Esophagus muscularis mucosa (tissue), 4 donors: ENCODE data around the gene TRIM45. TPM values are rescaled to one million over a fixed set of nuclear protein-coding genes. Genes with fewer than 3 reads are reported as not detected.
"Not testable (repeated sequence)": the region's sequence is repeated elsewhere in the genome, so short reads cannot be mapped to it uniquely, and the experiment has no call there.

Experiments
- DNase-seq: peaks from one replicate; pipeline ENCODE4 v3.0.0-alpha.2; 2017; ENCODE audit errors: extremely low spot score
- H3K27ac ChIP-seq, 4 donors: fragments of 200-600 bp; sonication (generic); replicated peaks in 1 of 4; 1 replicate in 3 of 4; 2 replicates in 1 of 4; pipeline ENCODE4 v1.5.1; 2016 to 2019; ENCODE audit warnings: mild to moderate bottlenecking in 1 of 4
- H3K27me3 ChIP-seq, 4 donors: fragments of 200-600 bp; sonication (generic); one replicate each; pipeline versions ENCODE4 v1.5.1 to v1.6.0; 2016 to 2019
- H3K36me3 ChIP-seq, 4 donors: fragments of 200-600 bp; sonication (generic); one replicate each; pipeline ENCODE4 v1.5.1; 2016 to 2019
- H3K4me1 ChIP-seq, 4 donors: fragments of 200-600 bp; sonication (generic); one replicate each; pipeline ENCODE4 v1.5.1; 2016 to 2019
- H3K4me3 ChIP-seq, 4 donors: fragments of 200-600 bp; sonication (generic); 1 replicate in 2 of 4; 2 replicates in 2 of 4; pipeline ENCODE4 v1.5.1; 2016 to 2019; ENCODE audit warnings: mild to moderate bottlenecking in 4 of 4, moderate library complexity in 1 of 4
- H3K9me3 ChIP-seq, 4 donors: fragments of 200-600 bp; sonication (generic); 1 replicate in 3 of 4; 2 replicates in 1 of 4; pipeline ENCODE4 v1.5.1; 2016 to 2019
- EP300 ChIP-seq: sonication (generic); formaldehyde crosslinking; IDR thresholded peaks from one replicate; pipeline ENCODE4 v1.6.1; 2017; ENCODE audit warnings: antibody characterized with exemption
- POLR2A ChIP-seq: fragments of 450-650 bp; IDR thresholded peaks from one replicate; pipeline ENCODE4 v1.6.1; 2017; ENCODE audit warnings: antibody characterized with exemption, moderate library complexity, mild to moderate bottlenecking, low read depth
- POLR2AphosphoS5 ChIP-seq, 2 donors: sonication (generic); formaldehyde crosslinking; IDR thresholded peaks; one replicate each; pipeline ENCODE4 v1.6.1; 2017; ENCODE audit warnings: antibody characterized with exemption in 2 of 2
- WGBS: methylation state at CpG from one replicate; pipeline ENCODE4 v1.1.5; 2018; 5-methylcytosine and 5-hydroxymethylcytosine counted together
- intact Hi-C: fragments of 100-400 bp; cut with DNase I; formaldehyde crosslinking; loops from one replicate; pipeline ENCODE4 v1.15.1; 2023
- total RNA-seq, 4 donors: library from RNA; depleted of rRNA; stranded (reverse); fragments of >200 nt; gene quantifications; one replicate each; pipeline versions ENCODE4 v1.1.0 to v1.2.1, GENCODE V29; 2016
- TF ChIP-seq, protein P1 (sequence below), 3 experiments: fragments of 200-600 bp in 2 of 3; fragments of 450-650 bp in 1 of 3; sonication (generic) in 2 of 3; IDR thresholded peaks; one replicate each; pipeline ENCODE4 v1.5.1; 2017 to 2019; ENCODE audit warnings: antibody characterized with exemption in 3 of 3, mild to moderate bottlenecking in 2 of 3, moderate library complexity in 1 of 3

Gene TRIM45
- total RNA-seq, 4 donors from 2014 or later = 1.4 to 5.4 (median 3.1) TPM

DNA sequence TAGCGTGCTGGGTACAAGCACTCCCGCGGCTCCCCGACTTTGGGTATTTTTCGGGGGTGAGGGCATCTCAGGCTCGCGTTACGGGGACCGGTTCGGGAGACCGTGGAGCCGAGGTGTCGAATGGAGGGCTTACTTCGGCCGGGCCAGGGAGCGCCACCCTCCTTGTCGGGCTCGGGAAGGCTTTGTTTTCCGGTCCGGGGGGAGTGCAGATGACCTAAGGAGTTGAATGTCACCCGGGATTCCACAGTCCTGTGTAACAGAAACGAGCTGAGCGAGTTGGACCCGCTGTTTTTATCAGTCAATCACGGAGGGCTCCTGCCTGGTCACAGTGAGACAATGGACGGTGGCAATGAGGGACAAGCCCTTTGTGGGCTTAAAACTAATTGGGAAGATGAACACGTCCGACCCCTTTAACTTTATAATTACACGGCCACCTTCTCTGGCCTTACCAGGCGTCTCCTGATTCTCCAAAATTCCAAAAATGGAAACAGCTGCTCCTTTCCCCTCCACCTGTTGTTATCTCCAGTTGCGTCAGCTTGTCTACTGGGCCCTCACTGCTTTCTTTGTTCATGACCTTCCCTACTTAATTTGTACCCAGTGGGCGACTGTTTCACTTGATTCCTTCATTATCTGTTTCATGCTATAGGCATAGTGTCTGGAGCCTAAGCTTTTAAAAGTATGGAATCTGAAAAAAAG, 929 bp upstream of the TRIM45 start:
- H3K27ac ChIP-seq = peak overlapping the region; percentile 83 to 89 (median 88)
- 63% methylated on average over 13 of the region's 32 CpGs for WGBS
- H3K4me3 ChIP-seq = peak overlapping the region; percentile 70 to 79 (median 74)
- H3K4me1 ChIP-seq = peaks cover 14 to 26% (median 21%) of the 10 kb centered on the region in 4 donors
- no peak for DNase-seq
- no peaks in the 10 kb centered on the region for H3K9me3 ChIP-seq
- peaks cover 0 to 9% (median 0%) of the 10 kb centered on the region in 4 donors for H3K36me3 ChIP-seq
- no peaks in the 10 kb centered on the region for H3K27me3 ChIP-seq
- intact Hi-C loops = loop anchor here (10.0 kb wide), 2 partner anchors 242 to 548 kb away; partner anchors contain the start of genes CD58 and MAN1A2
- no peak for TF ChIP-seq EP300
- no peak for TF ChIP-seq POLR2AphosphoS5 (IDR thresholded peaks at IDR 0.05)
- no peak for TF ChIP-seq POLR2A
- TF ChIP-seq, protein P1, sequence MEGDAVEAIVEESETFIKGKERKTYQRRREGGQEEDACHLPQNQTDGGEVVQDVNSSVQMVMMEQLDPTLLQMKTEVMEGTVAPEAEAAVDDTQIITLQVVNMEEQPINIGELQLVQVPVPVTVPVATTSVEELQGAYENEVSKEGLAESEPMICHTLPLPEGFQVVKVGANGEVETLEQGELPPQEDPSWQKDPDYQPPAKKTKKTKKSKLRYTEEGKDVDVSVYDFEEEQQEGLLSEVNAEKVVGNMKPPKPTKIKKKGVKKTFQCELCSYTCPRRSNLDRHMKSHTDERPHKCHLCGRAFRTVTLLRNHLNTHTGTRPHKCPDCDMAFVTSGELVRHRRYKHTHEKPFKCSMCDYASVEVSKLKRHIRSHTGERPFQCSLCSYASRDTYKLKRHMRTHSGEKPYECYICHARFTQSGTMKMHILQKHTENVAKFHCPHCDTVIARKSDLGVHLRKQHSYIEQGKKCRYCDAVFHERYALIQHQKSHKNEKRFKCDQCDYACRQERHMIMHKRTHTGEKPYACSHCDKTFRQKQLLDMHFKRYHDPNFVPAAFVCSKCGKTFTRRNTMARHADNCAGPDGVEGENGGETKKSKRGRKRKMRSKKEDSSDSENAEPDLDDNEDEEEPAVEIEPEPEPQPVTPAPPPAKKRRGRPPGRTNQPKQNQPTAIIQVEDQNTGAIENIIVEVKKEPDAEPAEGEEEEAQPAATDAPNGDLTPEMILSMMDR (IDR thresholded peaks at IDR 0.05) = no peak

DNA sequence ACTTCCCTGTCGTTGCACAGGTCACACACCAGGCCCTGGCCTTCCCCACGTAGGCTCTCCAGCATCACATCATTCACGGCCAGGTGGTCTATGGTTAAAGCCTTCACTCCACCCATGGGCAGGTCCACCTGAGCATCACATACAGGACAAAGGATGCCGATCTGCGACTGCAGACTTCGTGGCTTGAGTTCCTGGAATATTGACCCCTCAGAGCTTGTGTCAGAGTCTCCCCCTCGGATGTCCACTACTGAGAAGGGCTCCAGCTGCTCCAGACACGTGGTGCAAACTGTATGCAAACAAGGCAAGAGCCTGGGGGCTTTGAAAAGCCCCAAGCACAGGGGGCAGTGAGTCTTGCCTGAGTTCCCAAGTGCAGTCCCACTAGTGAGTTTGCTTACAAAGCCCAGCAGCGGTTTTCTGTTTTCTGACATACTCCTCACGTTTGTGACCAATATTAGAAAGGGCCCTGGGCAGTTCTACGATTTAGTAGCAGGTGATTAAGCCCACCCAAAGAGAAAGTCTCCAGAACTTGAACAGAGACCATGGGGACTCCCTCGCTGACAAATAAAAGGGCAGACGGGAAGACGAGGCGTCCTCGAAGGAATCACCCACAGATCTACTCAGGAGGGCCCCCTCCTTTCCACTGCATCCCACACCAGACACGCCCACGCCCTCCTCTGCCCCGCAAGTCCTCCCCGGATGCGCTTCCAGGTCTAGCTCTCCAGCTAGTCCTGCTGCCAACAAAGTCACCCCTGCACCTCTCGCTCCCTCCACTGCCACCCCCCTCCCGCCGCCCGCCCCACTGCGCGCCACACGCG, 568 bp downstream of the TRIM45 start:
- H3K4me1 ChIP-seq = peaks cover 14 to 27% (median 21%) of the 10 kb centered on the region in 4 donors
- H3K27ac ChIP-seq = peak overlapping the region; percentile 83 to 89 (median 88)
- intact Hi-C loops = loop anchor here (10.0 kb wide), 2 partner anchors 244 to 546 kb away; partner anchors contain the start of genes CD58 and MAN1A2
- 30% methylated on average over 14 of the region's 29 CpGs for WGBS
- H3K4me3 ChIP-seq = peak overlapping the region; percentile 70 to 79 (median 74)
- H3K27me3 ChIP-seq = no peaks in the 10 kb centered on the region
- H3K9me3 ChIP-seq = no peaks in the 10 kb centered on the region
- TF ChIP-seq, protein P1 (IDR thresholded peaks at IDR 0.05) = no peak
- no peak for TF ChIP-seq EP300
- no peak for TF ChIP-seq POLR2AphosphoS5 (IDR thresholded peaks at IDR 0.05)
- no peak for TF ChIP-seq POLR2A
- DNase-seq = no peak
- H3K36me3 ChIP-seq = peaks cover 0 to 15% (median 0%) of the 10 kb centered on the region in 4 donors

DNA sequence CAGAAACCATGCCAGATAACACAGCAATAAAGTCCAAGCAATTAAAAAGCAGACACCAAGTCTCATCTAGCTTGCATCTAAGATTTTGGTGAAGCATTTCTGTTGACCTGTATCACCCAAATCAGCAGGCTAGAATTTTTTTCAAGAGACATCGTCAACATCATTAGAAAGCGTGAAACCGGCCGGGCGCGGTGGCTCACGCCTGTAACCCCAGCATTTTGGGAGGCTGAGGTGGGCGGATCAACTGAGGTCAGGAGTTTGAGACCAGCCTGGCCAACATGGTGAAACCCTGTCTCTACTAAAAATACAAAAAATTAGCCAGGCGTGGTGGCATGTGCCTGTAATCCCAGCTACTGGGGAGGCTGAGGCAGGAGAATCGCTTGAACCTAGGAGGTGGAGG, 2.4 kb downstream of the TRIM45 start:
- intact Hi-C loops = not testable (repeated sequence)
- 97% methylated on average over 10 of the region's 10 CpGs for WGBS

DNA sequence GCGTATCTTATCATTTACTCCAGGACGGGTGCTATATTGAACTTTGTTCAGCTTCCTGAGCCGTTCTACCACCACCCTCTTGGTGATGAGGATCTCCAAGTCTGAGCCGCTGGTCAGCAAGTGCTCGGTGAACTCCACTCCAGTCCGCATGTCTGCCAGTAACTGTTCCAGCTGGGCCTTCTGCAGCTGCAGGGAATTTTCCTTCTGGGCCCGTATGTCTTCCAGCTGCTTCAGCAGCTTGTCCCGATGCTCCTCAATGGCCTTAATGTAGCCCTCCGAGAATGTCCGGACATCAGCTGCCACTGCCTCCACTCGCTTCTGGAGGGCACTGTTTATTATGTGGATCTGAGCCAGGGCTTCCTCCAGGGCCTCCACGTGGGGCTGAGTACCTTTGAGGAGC, 3.4 kb downstream of the TRIM45 start:
- Histone ChIP-seq H3K36me3 (peaks cover 5 to 39% (median 17%) of the 10 kb centered on the region in 4 donors), H3K27ac (no peak overlapping the region), H3K4me3 (no peak overlapping the region), H3K27me3 (no peaks in the 10 kb centered on the region), H3K4me1 (peaks cover 14 to 27% (median 21%) of the 10 kb centered on the region in 4 donors), H3K9me3 (no peaks in the 10 kb centered on the region)
- intact Hi-C loops = no loop called here
- no peak for DNase-seq
- TF ChIP-seq, protein P1 (IDR thresholded peaks at IDR 0.05) = no peak
- TF ChIP-seq POLR2A (no peak), POLR2AphosphoS5 (IDR thresholded peaks at IDR 0.05) (no peak), EP300 (no peak)
- WGBS = 87% methylated on average over 8 of the region's 12 CpGs

More for the DNA sequence above, 2.4 kb downstream of the TRIM45 start:
- H3K27me3 ChIP-seq, H3K9me3 ChIP-seq, DNase-seq, H3K4me3 ChIP-seq, H3K27ac ChIP-seq: not testable (repeated sequence)
- peaks cover 14 to 27% (median 21%) of the 10 kb centered on the region in 4 donors for H3K4me1 ChIP-seq
- H3K36me3 ChIP-seq = peaks cover 0 to 30% (median 8%) of the 10 kb centered on the region in 4 donors

DNA sequence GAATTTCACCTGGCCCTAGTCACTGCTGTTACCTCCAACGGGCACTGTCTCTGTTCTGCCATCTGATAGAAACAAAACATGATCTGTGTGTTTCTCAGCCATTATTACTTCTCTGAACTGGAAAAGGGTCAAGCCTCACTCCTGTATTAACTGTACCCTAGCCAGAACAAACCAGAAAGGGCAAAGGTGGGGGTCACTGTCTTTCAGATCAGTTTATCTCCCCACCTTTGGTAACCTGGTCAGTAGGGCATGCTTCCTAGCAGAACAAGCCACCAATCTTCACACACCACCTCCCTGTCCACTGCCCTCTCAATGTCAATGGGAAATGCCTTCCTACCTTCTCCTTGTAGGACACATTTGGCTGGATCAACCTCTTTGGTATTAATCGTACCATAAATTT, 3.9 kb downstream of the TRIM45 start:
- Histone ChIP-seq H3K4me3 (no peak overlapping the region), H3K36me3 (peaks cover 10 to 43% (median 19%) of the 10 kb centered on the region in 4 donors), H3K4me1 (peaks cover 14 to 27% (median 21%) of the 10 kb centered on the region in 4 donors), H3K27me3 (no peaks in the 10 kb centered on the region), H3K9me3 (no peaks in the 10 kb centered on the region), H3K27ac (no peak overlapping the region)
- TF ChIP-seq POLR2A (no peak), EP300 (no peak), POLR2AphosphoS5 (IDR thresholded peaks at IDR 0.05) (no peak)
- TF ChIP-seq, protein P1 (IDR thresholded peaks at IDR 0.05) = no peak
- WGBS = 71% methylated on average over 2 of the region's 2 CpGs
- intact Hi-C loops = no loop called here
- DNase-seq = no peak
